SIG-M5 (cell line): Measurements from ENCODE around the gene DIAPH2.
"Not testable (repeated sequence)": the region's sequence is repeated elsewhere in the genome, so short reads cannot be mapped to it uniquely, and the experiment has no call there.

Experiments
- DNase-seq: peaks from one replicate; lab custom pipeline; 2025; lab: John Stamatoyannopoulos, UW

DIAPH2 gene

GRCh38 chrX:96833333-96833732 lies 148.7 kb downstream of the DIAPH2 start:
- DNase-seq, result no peak

- DNase-seq, result no peak
Measured at GRCh38 chrX:96834137-96834536, 149.5 kb downstream of the DIAPH2 start.

- no peak for DNase-seq
Measured at GRCh38 chrX:96835660-96836289, 151.1 kb downstream of the DIAPH2 start.

- no peak for DNase-seq
Measured at GRCh38 chrX:96837808-96838207, 153.2 kb downstream of the DIAPH2 start.

- DNase-seq, result no peak
Measured at GRCh38 chrX:96838537-96838936, 153.9 kb downstream of the DIAPH2 start.

GRCh38 chrX:96841325-96841724 lies 156.7 kb downstream of the DIAPH2 start:
- DNase-seq, result no peak

GRCh38 chrX:96841866-96842265 lies 157.2 kb downstream of the DIAPH2 start:
- not testable (repeated sequence) for DNase-seq

GRCh38 chrX:96843566-96843965 lies 158.9 kb downstream of the DIAPH2 start:
- DNase-seq, result no peak

GRCh38 chrX:96846841-96847240 lies 162.2 kb downstream of the DIAPH2 start:
- DNase-seq, result no peak

- not testable (repeated sequence) for DNase-seq
Measured at GRCh38 chrX:96859422-96859821, 174.8 kb downstream of the DIAPH2 start.

- no peak for DNase-seq
Measured at GRCh38 chrX:96861218-96861617, 176.6 kb downstream of the DIAPH2 start.

- no peak for DNase-seq
Measured at GRCh38 chrX:96861661-96862060, 177.0 kb downstream of the DIAPH2 start.

GRCh38 chrX:96883608-96884007 lies 199.0 kb downstream of the DIAPH2 start, which contains the start of gene RPA4:
Gene RPA4 (plus strand): TSS chrX:96883908. CDS start chrX:96884311, 403 bp downstream.
- DNase-seq, result no peak

GRCh38 chrX:96884027-96884426 lies 199.4 kb downstream of the DIAPH2 start:
- DNase-seq, result no peak

- DNase-seq, result no peak
Measured at GRCh38 chrX:96889726-96890125, 205.1 kb downstream of the DIAPH2 start.

GRCh38 chrX:96906741-96907140 lies 222.1 kb downstream of the DIAPH2 start:
- DNase-seq, result no peak

GRCh38 chrX:96907516-96908272 lies 223.1 kb downstream of the DIAPH2 start:
- no peak for DNase-seq

GRCh38 chrX:96909291-96909690 lies 224.6 kb downstream of the DIAPH2 start:
- DNase-seq, result no peak

- DNase-seq, result no peak
Measured at GRCh38 chrX:96918864-96919263, 234.2 kb downstream of the DIAPH2 start.

GRCh38 chrX:96919672-96920071 lies 235.0 kb downstream of the DIAPH2 start:
- DNase-seq, result no peak

- DNase-seq, result no peak
Measured at GRCh38 chrX:96924581-96924980, 239.9 kb downstream of the DIAPH2 start.

- DNase-seq, result no peak
Measured at GRCh38 chrX:96929036-96929435, 244.4 kb downstream of the DIAPH2 start.

GRCh38 chrX:96957718-96958117 lies 273.1 kb downstream of the DIAPH2 start:
- no peak for DNase-seq

GRCh38 chrX:96971812-96972211 lies 287.2 kb downstream of the DIAPH2 start:
- no peak for DNase-seq
